Renal pelvis (tissue), 4 donors: ENCODE data around the gene C4orf50. TPM values are rescaled to one million over a fixed set of nuclear protein-coding genes. Genes with fewer than 3 reads are reported as not detected.
A peak's percentile ranks its signal among the peaks of the same experiment; 100 is the strongest.

Experiments used
- DNase-seq: peaks from one replicate; pipeline ENCODE4 v3.0.0-alpha.2; 2013
- polyA plus RNA-seq, 3 donors: library from polyadenylated mRNA; unstranded; fragments of 120-200 nt; gene quantifications; one replicate each; pipeline ENCODE4 v1.2.1, GENCODE V29; 2013; ENCODE audit not compliant: insufficient read length in 3 of 3

C4orf50 gene
- polyA plus RNA-seq, 3 donors, result 0.01 to 0.03 TPM; not detected in 1

DNA sequence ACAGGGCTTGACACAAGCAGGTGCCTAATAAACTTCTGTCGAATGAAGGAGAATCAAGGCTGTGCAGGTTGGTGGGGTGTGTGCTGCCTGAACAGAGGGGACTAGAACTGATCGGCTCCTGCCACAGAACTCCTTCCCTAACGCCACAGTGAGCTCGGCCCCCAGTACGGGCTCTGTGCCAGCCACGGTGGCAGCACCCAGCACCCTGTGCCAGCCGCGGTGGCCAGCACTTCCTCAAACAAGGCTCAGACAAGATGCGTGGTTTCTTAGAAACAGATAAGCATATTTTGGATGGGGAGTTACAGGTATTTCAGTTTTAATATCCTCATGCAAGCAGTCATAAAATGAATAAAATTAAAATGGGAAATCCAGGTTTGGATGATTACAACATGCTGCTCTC, 26.0 kb upstream of the C4orf50 start:
- no peak for DNase-seq

DNA sequence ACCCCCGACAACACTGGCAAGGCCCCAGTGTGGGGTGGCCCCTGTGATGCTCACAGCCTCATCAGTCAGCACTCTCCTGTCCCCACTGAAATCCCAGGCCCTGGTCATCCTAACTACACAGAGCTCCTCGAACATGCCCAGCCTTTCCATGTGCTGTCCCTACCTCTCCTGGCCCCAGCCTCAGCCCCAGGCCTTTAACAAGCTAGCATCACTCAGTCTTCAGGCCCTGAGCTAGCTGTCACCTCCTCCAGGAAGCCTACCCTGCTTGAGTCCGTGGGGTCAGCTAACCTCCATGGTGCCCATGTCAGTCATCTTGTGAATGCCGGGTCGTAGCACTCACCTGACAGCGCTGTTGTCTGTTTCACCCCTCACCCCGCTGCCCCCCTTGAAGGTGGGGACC, 25.6 kb upstream of the C4orf50 start:
- no peak for DNase-seq

- DNase-seq, result no peak
These were observed 25.0 kb upstream of the C4orf50 start for GRCh38 chr4:6043188-6043587.

DNA sequence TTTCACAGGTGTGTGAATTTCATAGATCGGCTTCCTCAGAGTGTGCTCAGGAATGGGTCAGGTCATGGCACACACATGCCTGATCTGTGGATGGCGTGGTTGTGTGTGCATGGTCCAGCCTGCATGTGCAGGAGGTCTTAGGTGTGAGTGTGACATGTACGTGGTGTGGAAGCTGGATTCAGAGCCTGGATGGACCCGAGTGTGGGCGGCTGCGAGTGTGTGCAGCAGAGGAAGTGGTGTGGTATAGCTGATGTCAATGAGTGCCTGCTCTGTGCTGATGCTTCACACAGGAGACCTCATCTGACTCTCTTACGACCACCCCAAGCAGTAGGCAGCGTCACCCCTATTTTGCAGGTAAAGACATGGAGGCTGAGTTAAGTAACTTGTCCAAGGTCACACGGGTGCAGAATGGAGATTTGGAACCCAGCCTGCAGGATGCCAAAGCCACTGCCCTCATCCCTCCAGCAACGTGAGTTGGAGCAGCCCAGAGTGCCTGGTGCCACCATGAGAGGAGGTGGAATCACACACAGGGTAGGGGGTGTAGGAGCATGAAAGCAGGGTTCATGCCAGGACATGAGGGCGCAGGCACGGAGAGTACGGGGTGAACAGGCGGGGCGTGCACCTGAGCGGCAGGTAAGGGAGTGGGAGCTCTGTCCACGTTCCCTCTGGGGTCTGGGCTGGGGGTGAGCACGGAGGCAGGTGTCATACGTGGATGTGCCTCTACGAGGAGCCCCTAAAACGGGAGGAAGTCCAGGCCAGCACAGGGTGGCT, 24.2 kb upstream of the C4orf50 start:
- DNase-seq, result no peak

GRCh38 chr4:6041800-6042199, 23.6 kb upstream of the C4orf50 start:
- DNase-seq, result no peak

DNA sequence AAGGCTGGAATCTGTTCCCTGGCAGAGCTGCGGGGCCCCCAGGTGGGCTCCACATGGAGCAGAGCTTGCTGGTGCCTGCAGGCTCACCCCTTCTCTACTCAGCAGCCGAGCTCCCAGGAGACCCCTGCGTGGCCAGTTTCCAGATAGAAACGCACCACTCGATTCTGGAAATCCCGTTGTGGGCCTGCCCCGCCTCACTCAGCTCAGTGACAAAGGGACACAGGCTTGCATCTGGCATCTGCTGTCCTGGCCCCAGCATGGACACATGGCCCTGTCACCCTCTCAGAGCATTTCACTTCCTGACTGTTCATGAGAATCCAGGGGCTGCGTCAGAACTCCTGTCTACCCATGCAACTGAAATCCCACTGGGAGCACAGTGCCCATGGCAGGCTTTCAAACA, 20.5 kb upstream of the C4orf50 start:
- DNase-seq, result no peak

GRCh38 chr4:6035786-6036185, 17.6 kb upstream of the C4orf50 start:
- no peak for DNase-seq

- no peak for DNase-seq
These were observed 15.2 kb upstream of the C4orf50 start for GRCh38 chr4:6033381-6033780.

- DNase-seq, result no peak
These were observed 14.3 kb upstream of the C4orf50 start for GRCh38 chr4:6032249-6033244.

DNA sequence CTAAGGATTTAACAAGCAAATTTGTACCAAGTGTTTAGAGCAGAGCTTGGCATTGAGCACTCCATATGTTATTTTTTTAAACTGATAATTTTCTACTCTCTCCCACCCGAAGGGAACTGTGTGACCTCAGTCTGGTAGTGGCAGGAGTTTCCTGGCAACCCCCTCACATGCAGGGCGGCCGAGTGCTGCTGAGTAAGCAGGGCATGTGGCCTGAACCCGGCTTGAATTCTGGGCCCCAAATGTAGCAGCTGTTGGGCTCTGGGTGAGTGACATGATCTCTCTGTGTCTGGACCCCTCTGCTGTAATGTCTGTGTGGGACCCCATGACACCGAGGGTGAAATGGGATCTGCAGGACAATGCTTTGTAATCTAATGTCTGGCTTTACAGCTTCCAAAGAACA, 13.6 kb upstream of the C4orf50 start:
- DNase-seq, result no peak

- DNase-seq, result no peak
These were observed 12.4 kb upstream of the C4orf50 start for GRCh38 chr4:6030679-6031078.

- DNase-seq, result no peak
These were observed 11.0 kb upstream of the C4orf50 start for GRCh38 chr4:6029254-6029653.

- no peak for DNase-seq
These were observed 9.9 kb upstream of the C4orf50 start for GRCh38 chr4:6028168-6028567.

- DNase-seq, result no peak
These were observed 9.2 kb upstream of the C4orf50 start for GRCh38 chr4:6027392-6027791.

GRCh38 chr4:6024313-6024960, 6.2 kb upstream of the C4orf50 start:
- DNase-seq, result peak; percentile 50

- DNase-seq, result no peak
These were observed 5.5 kb upstream of the C4orf50 start for GRCh38 chr4:6023731-6024130.

DNA sequence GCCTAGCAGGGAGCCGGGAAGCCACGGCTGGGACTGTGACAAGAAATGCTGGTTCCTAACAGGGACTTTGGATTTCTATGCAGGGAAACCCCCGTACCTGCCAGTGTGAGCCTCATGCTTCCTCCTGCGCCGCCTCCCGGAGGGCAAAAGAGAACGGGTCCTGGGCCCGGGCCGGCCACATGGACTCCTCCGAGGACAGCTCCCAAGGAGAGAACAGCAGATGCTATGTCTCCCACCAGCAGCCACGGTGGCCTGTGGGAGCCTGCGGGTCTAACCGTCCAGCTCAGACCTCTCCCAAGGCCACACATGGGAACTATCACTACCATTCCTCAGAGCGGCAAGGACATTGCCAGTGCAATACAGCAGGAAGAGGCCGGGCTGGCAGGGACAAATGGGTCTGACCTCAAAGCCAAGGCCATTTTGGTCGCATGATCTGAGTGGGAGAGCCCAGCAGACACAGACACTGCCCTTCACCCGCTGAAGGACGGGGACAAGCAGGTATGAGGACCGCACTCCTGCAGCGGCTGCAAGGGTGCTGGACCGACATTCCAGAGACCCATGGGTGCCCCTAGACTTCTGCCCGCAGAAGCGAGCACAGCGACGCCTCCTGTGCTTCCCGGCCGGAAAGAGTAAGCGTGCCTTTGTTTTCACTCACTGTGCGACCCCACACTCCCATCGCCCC, 4.5 kb upstream of the C4orf50 start:
- DNase-seq, result no peak

- DNase-seq, result no peak
These were observed 3.8 kb upstream of the C4orf50 start for GRCh38 chr4:6021831-6022606.

- DNase-seq, result no peak
These were observed 2.4 kb upstream of the C4orf50 start for GRCh38 chr4:6020613-6021012.

GRCh38 chr4:6019316-6020263, 1.4 kb upstream of the C4orf50 start:
- peak; percentile 61 for DNase-seq
